H1 (cell line): ENCODE results near the gene TNS4. TPM values are rescaled to one million over a fixed set of nuclear protein-coding genes. Genes with fewer than 3 reads are reported as not detected.

Experiments
- ASH2L ChIP-seq: fragments of 200-600, 300-600 bp; sonication (generic); IDR thresholded peaks from one replicate; pipeline ENCODE4 v1.7.1; 2017; ENCODE audit warnings: low read length
- BCL11A ChIP-seq, 2 experiments: IDR thresholded peaks; one replicate each; pipeline ENCODE4 v1.6.1; 2011; ENCODE audit warnings: low read depth in 2 of 2, low read length in 2 of 2, mild to moderate bottlenecking in 2 of 2
- CHD1 ChIP-seq: IDR thresholded peaks from 2 replicates; pipeline ENCODE4 v1.6.1; 2012; ENCODE audit warnings: low read depth, low read length, improper control_type of control experiment
- GTF2F1 ChIP-seq: IDR thresholded peaks from 2 replicates; pipeline ENCODE4 v1.6.1; 2012; ENCODE audit warnings: low read depth, low read length, improper control_type of control experiment, borderline replicate concordance
- MAFK ChIP-seq: IDR thresholded peaks from 2 replicates; pipeline ENCODE4 v1.6.1; 2012; ENCODE audit warnings: low read depth, mild to moderate bottlenecking, improper control_type of control experiment, low read length
- polyA plus RNA-seq, 7 experiments: library from polyadenylated mRNA; depleted of rRNA in 3 of 7; stranded (reverse) in 5 of 7; unstranded in 2 of 7; fragments of >200 nt in 5 of 7; fragments of 200-250 nt in 2 of 7; gene quantifications; 1 replicate in 5 of 7; 2 replicates in 1 of 7; 4 replicates in 1 of 7; pipeline versions ENCODE4 v1.2.1 to v1.2.3, GENCODE V29; 2011 to 2013; ENCODE audit warnings: missing spikeins in 2 of 7, mixed read lengths in 2 of 7
- total RNA-seq: library from RNA; stranded (reverse); fragmentation: NEBNext Ultra II Directional; extraction: Animal tissue kit (Norgen Biotek cat#: 25700); gene quantifications from 2 replicates; pipeline ENCODE4 v1.2.1, GENCODE V29; 2021

Gene TNS4
- total and polyA plus RNA-seq, 2 of the 8 experiments (the other 6 are each of a cell fraction or from before 2014, with no cell fraction given) = 0.20 to 0.21 TPM

DNA sequence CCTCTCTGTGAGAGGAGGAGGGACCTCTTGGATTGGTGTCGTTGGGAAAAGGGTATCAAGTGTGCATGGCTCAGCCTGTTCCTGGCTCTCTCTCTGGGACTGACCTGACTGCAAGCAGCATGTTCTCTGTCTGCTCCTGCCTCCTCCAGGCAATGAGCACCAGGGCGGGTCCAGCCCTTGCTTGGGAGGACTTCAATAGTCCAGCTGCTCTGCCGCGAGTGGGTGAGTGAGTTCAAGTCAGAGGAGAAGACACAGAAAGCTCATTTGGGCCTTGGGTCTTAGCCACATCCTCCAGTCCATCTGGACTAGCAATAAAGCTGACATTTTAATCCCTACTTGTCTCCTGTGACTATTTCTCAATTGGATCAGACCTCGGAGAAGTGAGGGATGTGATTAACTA, 25.2 kb upstream of the TNS4 start (continued):
- no peak for TF ChIP-seq MAFK
- TF ChIP-seq GTF2F1 = no peak
- TF ChIP-seq BCL11A (IDR thresholded peaks at IDR 0.05; ENCODE audit: low read depth in 2 of 2, low read length in 2 of 2) = no peak
- no peak for TF ChIP-seq ASH2L
- TF ChIP-seq CHD1 = no peak
